WTC11 (cell line): ENCODE data around the gene RELCH.

ENCODE experiments used
- FOXJ3 ChIP-seq: sonication (generic); formaldehyde crosslinking; IDR thresholded peaks from 2 replicates; pipeline ENCODE4 v1.9.0; 2021; ENCODE audit warnings: missing genetic modification reagents, mild to moderate bottlenecking, borderline replicate concordance
- SMAD3 ChIP-seq: sonication (generic); formaldehyde crosslinking; IDR thresholded peaks from 2 replicates; pipeline ENCODE4 v1.8.0; 2022; ENCODE audit warnings: missing genetic modification reagents, mild to moderate bottlenecking, borderline replicate concordance
- ZNF423 ChIP-seq: fragments of 250-450 bp; sonication (Bioruptor Pico); IDR thresholded peaks from 2 replicates; pipeline ENCODE4 v2.1.2; 2022; ENCODE audit warnings: mild to moderate bottlenecking, moderate library complexity
- TF ChIP-seq, protein P1 (sequence below): sonication (generic); formaldehyde crosslinking; IDR thresholded peaks from 2 replicates; pipeline ENCODE4 v1.8.0; 2022; ENCODE audit warnings: mild to moderate bottlenecking, missing genetic modification reagents
- TF ChIP-seq, protein P2 (sequence below): sonication (generic); formaldehyde crosslinking; IDR thresholded peaks from 2 replicates; pipeline ENCODE4 v1.8.0; 2023; ENCODE audit warnings: missing genetic modification reagents
- TF ChIP-seq, protein P3 (sequence below): fragments of 200-600 bp; IDR thresholded peaks from 2 replicates; pipeline ENCODE4 v1.8.0; 2022; ENCODE audit warnings: antibody characterized with exemption

DNA sequence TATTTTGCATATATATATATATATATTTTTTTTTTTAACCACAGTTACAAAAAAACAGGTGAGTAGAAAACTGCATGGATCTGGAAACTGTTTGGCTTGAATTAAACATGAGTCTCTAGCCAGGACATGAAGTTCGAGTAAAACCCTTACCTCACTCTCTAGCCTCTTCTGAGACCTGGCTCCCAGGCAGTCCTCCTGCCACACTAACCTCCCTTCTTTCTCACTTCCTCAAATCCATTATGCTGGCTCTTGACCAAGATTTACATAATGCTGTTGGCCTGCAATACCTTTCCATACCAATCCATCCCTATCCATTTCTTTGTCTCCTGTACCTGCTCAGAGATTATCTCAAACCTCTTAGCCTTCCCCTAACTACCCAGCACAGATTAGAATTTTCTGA, 34.2 kb upstream of the RELCH start:
- TF ChIP-seq, protein P1, sequence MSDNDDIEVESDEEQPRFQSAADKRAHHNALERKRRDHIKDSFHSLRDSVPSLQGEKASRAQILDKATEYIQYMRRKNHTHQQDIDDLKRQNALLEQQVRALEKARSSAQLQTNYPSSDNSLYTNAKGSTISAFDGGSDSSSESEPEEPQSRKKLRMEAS = no peak
- TF ChIP-seq, protein P2, sequence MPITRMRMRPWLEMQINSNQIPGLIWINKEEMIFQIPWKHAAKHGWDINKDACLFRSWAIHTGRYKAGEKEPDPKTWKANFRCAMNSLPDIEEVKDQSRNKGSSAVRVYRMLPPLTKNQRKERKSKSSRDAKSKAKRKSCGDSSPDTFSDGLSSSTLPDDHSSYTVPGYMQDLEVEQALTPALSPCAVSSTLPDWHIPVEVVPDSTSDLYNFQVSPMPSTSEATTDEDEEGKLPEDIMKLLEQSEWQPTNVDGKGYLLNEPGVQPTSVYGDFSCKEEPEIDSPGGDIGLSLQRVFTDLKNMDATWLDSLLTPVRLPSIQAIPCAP = no peak
- TF ChIP-seq FOXJ3 (no peak), ZNF423 (no peak), SMAD3 (CRISPR knock-in tag) (no peak)
- TF ChIP-seq, protein P3, sequence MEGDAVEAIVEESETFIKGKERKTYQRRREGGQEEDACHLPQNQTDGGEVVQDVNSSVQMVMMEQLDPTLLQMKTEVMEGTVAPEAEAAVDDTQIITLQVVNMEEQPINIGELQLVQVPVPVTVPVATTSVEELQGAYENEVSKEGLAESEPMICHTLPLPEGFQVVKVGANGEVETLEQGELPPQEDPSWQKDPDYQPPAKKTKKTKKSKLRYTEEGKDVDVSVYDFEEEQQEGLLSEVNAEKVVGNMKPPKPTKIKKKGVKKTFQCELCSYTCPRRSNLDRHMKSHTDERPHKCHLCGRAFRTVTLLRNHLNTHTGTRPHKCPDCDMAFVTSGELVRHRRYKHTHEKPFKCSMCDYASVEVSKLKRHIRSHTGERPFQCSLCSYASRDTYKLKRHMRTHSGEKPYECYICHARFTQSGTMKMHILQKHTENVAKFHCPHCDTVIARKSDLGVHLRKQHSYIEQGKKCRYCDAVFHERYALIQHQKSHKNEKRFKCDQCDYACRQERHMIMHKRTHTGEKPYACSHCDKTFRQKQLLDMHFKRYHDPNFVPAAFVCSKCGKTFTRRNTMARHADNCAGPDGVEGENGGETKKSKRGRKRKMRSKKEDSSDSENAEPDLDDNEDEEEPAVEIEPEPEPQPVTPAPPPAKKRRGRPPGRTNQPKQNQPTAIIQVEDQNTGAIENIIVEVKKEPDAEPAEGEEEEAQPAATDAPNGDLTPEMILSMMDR = no peak
